NCI-H748 (cell line): Measurements from ENCODE around the gene THBD.

Experiments used
- DNase-seq: peaks from one replicate; lab custom pipeline; 2025; ENCODE audit not compliant: unreplicated experiment; lab: John Stamatoyannopoulos, UW

Gene THBD

GRCh38 chr20:23013429-23013828, 36.0 kb downstream of the THBD start:
- no peak for DNase-seq

GRCh38 chr20:23011008-23011721, 38.3 kb downstream of the THBD start:
- DNase-seq = no peak

- DNase-seq = no peak
Measured at GRCh38 chr20:23010096-23010495, 39.4 kb downstream of the THBD start.

- no peak for DNase-seq
Measured at GRCh38 chr20:23009636-23010035, 39.8 kb downstream of the THBD start.

- DNase-seq = no peak
Measured at GRCh38 chr20:23008667-23009066, 40.8 kb downstream of the THBD start.

- DNase-seq = no peak
Measured at GRCh38 chr20:23007886-23008655, 41.4 kb downstream of the THBD start.

GRCh38 chr20:23007462-23007861, 42.0 kb downstream of the THBD start:
- no peak for DNase-seq

- DNase-seq = no peak
Measured at GRCh38 chr20:23005776-23006175, 43.7 kb downstream of the THBD start.

- DNase-seq = no peak
Measured at GRCh38 chr20:23003881-23004460, 45.5 kb downstream of the THBD start.

GRCh38 chr20:23003077-23003635, 46.3 kb downstream of the THBD start:
- DNase-seq = no peak

- DNase-seq = no peak
Measured at GRCh38 chr20:23002276-23002675, 47.2 kb downstream of the THBD start.

- DNase-seq = no peak
Measured at GRCh38 chr20:23000232-23000947, 49.1 kb downstream of the THBD start.

GRCh38 chr20:22999756-23000155, 49.7 kb downstream of the THBD start:
- DNase-seq = no peak

GRCh38 chr20:22998476-22998875, 51.0 kb downstream of the THBD start:
- DNase-seq = no peak

- no peak for DNase-seq
Measured at GRCh38 chr20:22995923-22996322, 53.5 kb downstream of the THBD start.
